Lower leg skin (tissue), 4 donors: Measurements from ENCODE around the gene PGBD5. TPM values are rescaled to one million over a fixed set of nuclear protein-coding genes. Genes with fewer than 3 reads are reported as not detected.

Source experiments
- DNase-seq, 2 donors: peaks; one replicate each; pipeline ENCODE4 v3.0.0-alpha.2; 2019; ENCODE audit warnings: low spot score in 2 of 2
- H3K4me3 ChIP-seq: fragments of 200-600 bp; sonication (generic); 2 replicates; pipeline ENCODE4 v1.5.1; 2017; ENCODE audit warnings: mild to moderate bottlenecking, low read depth; ENCODE audit not compliant: poor library complexity, severe bottlenecking
- POLR2A ChIP-seq, 2 donors: fragments of 450-650 bp; IDR thresholded peaks; one replicate each; pipeline ENCODE4 v1.6.1; 2016 to 2017; ENCODE audit warnings: antibody characterized with exemption in 2 of 2, mild to moderate bottlenecking in 1 of 2, moderate library complexity in 1 of 2
- WGBS, 2 donors: methylation state at CpG; one replicate each; pipeline ENCODE4 v1.1.5; 2018; 5-methylcytosine and 5-hydroxymethylcytosine counted together
- intact Hi-C: fragments of 100-400 bp; cut with DNase I; formaldehyde crosslinking; loops from one replicate; pipeline ENCODE4 v1.15.0; 2023; ENCODE audit warnings: low total_unique reads
- total RNA-seq, 4 donors: library from RNA; depleted of rRNA; stranded (reverse); fragments of >200 nt; gene quantifications; one replicate each; pipeline ENCODE4 v1.1.0, GENCODE V29; 2016
- TF ChIP-seq, protein P1 (sequence below), 3 donors: fragments of 450-650 bp; IDR thresholded peaks; one replicate each; pipeline ENCODE4 v1.5.1; 2016; ENCODE audit warnings: antibody characterized with exemption in 3 of 3, mild to moderate bottlenecking in 3 of 3, moderate library complexity in 2 of 3

Gene PGBD5
- total RNA-seq, 4 donors from 2014 or later, result 0.04 to 1.6 (median 0.11) TPM

DNA sequence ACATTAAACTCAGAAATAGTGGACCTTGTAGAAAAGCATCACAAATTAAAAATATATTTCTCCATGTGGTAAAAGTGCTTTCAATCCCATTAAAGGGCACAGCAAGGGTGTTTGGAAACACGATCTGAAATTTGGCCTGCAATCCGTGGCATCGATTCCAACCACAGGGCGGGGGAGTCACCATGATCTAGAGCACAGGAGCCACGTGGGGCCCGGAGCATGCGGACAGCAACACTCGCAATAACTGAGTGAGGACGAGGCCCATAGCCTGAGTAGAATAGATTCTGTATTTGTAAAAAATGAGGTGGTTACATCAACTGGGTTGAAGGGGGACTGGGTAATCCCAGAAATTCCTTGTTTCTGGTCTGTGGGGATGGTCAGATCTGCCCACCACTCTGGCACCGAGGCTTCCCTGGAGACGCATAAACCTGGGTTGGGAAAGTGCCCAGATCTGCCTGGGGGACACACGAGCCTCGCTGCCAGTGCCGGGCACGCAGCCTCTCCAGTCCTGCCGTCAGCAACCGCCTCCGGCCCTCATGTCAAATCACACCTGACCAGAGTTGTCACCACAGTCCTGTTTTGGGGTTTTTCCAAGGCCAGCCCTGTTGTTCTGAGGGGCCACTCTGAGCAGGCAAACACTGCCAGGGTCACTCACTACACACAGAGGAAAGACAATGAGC lies 104.3 kb downstream of the PGBD5 start:
- intact Hi-C loops, result no loop called here
- TF ChIP-seq, protein P1, sequence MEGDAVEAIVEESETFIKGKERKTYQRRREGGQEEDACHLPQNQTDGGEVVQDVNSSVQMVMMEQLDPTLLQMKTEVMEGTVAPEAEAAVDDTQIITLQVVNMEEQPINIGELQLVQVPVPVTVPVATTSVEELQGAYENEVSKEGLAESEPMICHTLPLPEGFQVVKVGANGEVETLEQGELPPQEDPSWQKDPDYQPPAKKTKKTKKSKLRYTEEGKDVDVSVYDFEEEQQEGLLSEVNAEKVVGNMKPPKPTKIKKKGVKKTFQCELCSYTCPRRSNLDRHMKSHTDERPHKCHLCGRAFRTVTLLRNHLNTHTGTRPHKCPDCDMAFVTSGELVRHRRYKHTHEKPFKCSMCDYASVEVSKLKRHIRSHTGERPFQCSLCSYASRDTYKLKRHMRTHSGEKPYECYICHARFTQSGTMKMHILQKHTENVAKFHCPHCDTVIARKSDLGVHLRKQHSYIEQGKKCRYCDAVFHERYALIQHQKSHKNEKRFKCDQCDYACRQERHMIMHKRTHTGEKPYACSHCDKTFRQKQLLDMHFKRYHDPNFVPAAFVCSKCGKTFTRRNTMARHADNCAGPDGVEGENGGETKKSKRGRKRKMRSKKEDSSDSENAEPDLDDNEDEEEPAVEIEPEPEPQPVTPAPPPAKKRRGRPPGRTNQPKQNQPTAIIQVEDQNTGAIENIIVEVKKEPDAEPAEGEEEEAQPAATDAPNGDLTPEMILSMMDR (IDR thresholded peaks at IDR 0.05), result no peak
- TF ChIP-seq POLR2A (IDR thresholded peaks at IDR 0.05), result no peak
- no peak overlapping the region for H3K4me3 ChIP-seq
- no peak for DNase-seq
- WGBS, 2 donors, result 69 to 76% methylated on average over 18 of the region's 18 CpGs

DNA sequence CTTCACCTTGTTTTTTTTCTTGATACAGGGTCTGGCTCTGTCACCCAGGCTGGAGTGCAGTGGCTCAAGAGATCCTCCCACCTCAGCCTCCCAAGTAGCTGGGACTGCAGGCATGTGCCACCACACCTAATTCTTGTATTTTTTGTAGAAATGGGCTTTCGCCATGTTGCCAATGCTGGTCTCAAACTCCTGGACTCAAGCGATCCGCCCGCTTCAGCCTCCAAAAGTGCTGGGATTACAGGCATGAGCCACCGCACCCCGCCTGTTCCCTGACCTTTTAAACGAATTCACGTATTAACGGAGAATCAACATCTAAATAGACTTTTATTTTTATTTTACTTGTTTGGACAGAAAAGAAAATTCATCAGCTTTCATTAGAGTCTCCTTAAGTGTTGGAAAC lies 104.8 kb downstream of the PGBD5 start:
- WGBS, 2 donors, result 86 to 87% methylated on average over 9 of the region's 9 CpGs
- intact Hi-C loops, result no loop called here
- no peak for DNase-seq
- TF ChIP-seq, protein P1 (IDR thresholded peaks at IDR 0.05), result no peak
- TF ChIP-seq POLR2A (IDR thresholded peaks at IDR 0.05), result no peak
- no peak overlapping the region for H3K4me3 ChIP-seq

DNA sequence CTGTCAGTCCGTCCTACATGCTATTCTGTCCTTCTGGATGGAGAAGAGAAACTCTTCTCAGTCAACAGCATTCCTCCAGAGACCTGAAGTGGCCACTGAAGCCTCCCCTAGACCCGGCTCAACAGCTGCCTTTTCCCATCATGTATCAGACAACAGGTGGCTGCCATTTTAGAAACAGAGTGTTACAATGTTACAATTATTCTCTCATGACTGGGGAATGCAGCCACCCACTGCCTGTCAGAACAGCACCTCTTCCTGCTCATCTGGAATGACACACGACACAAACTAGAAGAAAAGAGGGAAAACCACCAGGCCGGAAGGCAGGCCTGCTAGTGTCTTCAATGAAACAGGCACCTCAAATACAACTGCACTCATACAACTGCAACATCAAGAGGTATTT lies 105.3 kb downstream of the PGBD5 start:
- intact Hi-C loops, result no loop called here

DNA sequence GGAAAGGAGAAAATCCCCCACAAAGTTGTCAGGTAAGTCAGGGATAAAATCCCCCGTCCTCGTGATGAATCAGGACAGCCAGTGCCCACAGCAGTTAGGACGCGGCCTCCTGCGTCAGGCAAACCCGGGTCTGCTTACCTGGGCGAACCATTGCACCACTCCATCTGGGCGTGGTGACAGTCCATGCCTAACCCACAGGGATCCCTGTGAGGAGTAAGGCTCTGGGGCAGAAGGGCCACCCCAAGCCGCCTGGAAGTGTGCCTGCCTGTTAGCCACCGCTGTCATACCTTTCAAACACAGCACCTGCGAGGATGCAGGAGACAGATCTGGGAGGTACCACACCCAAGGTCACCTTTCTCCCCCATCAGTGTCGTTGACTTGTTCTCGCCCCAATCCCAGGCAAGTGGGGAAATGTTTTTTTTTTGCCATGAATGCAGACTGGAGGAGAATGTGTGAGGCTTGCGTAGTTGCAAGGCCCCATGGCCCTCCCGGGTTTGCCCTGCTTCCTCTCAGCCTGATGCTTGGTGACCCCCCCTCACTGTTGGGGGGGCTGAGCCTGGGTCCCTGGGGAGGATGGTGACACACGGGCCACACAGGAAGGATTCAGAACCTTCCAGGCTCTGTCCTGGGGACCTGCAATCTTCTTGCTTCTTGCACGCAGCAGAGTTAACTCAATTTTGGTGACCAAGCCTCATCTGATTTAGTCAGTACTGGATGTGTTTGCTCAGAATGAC lies 107.0 kb downstream of the PGBD5 start:
- intact Hi-C loops, result loop anchor here (10.0 kb wide), 1 partner anchor 654 kb away; no protein-coding TSS in a partner anchor
- no peak for TF ChIP-seq POLR2A (IDR thresholded peaks at IDR 0.05)
- TF ChIP-seq, protein P1 (IDR thresholded peaks at IDR 0.05), result no peak
- WGBS, 2 donors, result 91 to 92% methylated on average over 17 of the region's 17 CpGs
- no peak for DNase-seq
- no peak overlapping the region for H3K4me3 ChIP-seq

More for the DNA sequence above, 105.3 kb downstream of the PGBD5 start:
- no peak overlapping the region for H3K4me3 ChIP-seq
- DNase-seq, result no peak
- TF ChIP-seq, protein P1 (IDR thresholded peaks at IDR 0.05), result no peak
- TF ChIP-seq POLR2A (IDR thresholded peaks at IDR 0.05), result no peak
- WGBS, 2 donors, result 72% methylated on average over 4 of the region's 4 CpGs

DNA sequence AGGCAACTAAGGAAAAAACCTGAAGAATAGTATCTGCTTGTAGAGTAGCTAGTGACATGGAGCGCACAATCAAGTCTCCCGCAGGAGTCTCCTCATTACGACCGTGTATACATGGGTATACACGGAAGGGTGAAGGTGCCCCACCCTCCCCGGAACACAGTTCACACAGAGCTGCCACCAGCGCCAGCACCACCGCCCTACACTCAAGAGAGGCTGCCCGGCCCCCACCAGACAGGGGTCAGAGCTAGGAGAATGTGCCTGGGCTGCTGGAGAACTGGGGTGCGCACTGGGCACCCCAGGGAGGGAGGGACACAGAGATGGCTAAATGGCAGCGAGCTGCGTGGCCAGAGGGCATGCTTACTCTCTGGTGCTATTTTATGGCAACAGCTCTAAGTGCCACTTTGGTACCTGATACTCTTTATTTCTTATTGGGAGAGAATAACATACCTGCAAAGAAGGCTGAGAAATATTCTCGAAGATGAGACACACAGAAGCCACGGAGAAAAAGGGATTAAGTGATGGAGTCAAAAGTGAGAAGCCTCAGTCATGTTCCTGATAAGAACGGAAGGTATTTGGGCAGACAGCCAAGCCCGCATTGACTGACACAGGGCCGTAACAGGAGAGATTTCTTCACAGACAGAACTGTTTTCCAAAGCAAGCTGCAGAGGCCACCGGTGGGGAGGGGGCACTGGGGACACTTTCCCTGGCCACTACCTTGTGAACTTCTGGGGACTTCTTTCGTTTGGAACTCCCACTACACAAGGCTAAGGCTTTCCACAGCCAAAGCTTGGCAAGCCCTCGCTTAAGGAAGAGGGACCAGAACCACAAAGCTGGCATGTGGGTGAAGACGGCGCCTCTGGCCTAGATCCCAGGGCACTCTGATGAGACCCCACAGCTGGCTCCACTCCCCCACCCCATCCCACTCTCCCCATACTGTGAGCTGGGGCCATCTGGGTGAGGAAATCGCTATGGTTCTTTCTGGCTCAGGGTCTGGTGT lies 108.0 kb downstream of the PGBD5 start:
- H3K4me3 ChIP-seq, result no peak overlapping the region
- intact Hi-C loops, result loop anchor here (10.0 kb wide), 1 partner anchor 653 kb away; no protein-coding TSS in a partner anchor
- TF ChIP-seq, protein P1 (IDR thresholded peaks at IDR 0.05), result no peak
- TF ChIP-seq POLR2A (IDR thresholded peaks at IDR 0.05), result no peak
- WGBS, 2 donors, result 55 to 60% methylated on average over 23 of the region's 23 CpGs
- DNase-seq, result no peak
